ENCODE results near the gene MTMR12.
"Not testable (repeated sequence)": the region's sequence is repeated elsewhere in the genome, so short reads cannot be mapped to it uniquely, and the experiment has no call there.

MTMR12 gene

GRCh38 chr5:32298059-32298415, 14.7 kb downstream of the MTMR12 start:
- 93 to 97% methylated on average over 5 of the region's 5 CpGs for WGBS, 2 experiments (ENCODE audit: insufficient coverage in 2 of 2)
- Histone ChIP-seq H3K9me3 (ENCODE audit: control insufficient read depth, low read length) (no peaks in the 10 kb centered on the region), H3K4me1 (ENCODE audit: control insufficient read depth, insufficient read depth, low read length, poor library complexity, severe bottlenecking) (no peaks in the 10 kb centered on the region), H3K27ac (ENCODE audit: low read depth, low read length, severe bottlenecking) (no peak overlapping the region), H3K36me3 (ENCODE audit: control insufficient read depth, insufficient read depth, low read length) (peaks cover 29% of the 10 kb centered on the region), H3K4me3 (ENCODE audit: extremely low read depth, insufficient read depth, low read length, poor library complexity, severe bottlenecking) (no peak overlapping the region)

- no peak overlapping the region for H3K4me3 ChIP-seq (ENCODE audit: extremely low read depth, insufficient read depth, low read length, poor library complexity, severe bottlenecking)
These were observed 15.3 kb downstream of the MTMR12 start for GRCh38 chr5:32297181-32298058.

GRCh38 chr5:32295966-32296772, 16.6 kb downstream of the MTMR12 start:
- not testable (repeated sequence) for H3K9me3 ChIP-seq (ENCODE audit: control insufficient read depth, low read length); H3K27ac ChIP-seq (ENCODE audit: low read depth, low read length, severe bottlenecking); H3K4me1 ChIP-seq (ENCODE audit: control insufficient read depth, insufficient read depth, low read length, poor library complexity, severe bottlenecking); H3K4me3 ChIP-seq (ENCODE audit: extremely low read depth, insufficient read depth, low read length, poor library complexity, severe bottlenecking)
- H3K36me3 ChIP-seq (ENCODE audit: control insufficient read depth, insufficient read depth, low read length), result peaks cover 35% of the 10 kb centered on the region
- 93 to 96% methylated on average over 5 to 7 of the region's 9 CpGs for WGBS, 2 experiments (ENCODE audit: insufficient coverage in 2 of 2)

More at GRCh38 chr5:32297181-32298058, 15.3 kb downstream of the MTMR12 start:
- Histone ChIP-seq H3K27ac (ENCODE audit: low read depth, low read length, severe bottlenecking) (no peak overlapping the region), H3K4me1 (ENCODE audit: control insufficient read depth, insufficient read depth, low read length, poor library complexity, severe bottlenecking) (no peaks in the 10 kb centered on the region), H3K9me3 (ENCODE audit: control insufficient read depth, low read length) (no peaks in the 10 kb centered on the region), H3K36me3 (ENCODE audit: control insufficient read depth, insufficient read depth, low read length) (peaks cover 29% of the 10 kb centered on the region)
- 100% methylated on average over 2 of the region's 2 CpGs; no CpG with 5 or more reads in 1 of the 2 experiments for WGBS, 2 experiments (ENCODE audit: insufficient coverage in 2 of 2)

DNA sequence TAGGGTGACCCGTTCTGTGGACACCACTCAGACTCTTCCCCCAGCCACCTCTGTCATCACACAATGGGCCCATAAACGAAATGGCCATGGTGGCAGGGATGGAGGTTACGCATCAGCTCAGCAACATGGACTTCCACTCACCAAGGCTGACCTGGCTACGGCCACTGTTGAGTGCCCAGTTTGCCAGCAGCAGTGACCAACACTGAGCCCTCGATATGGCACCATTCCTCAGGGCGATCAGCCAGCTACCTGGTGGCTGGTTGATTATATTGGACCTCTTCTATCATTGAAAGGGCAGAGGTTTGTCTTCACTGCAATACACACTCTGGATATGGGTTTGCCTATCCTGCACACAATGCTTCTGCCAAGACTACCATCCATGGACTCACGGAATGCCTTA, 21.1 kb downstream of the MTMR12 start:
- 91 to 98% methylated on average over 6 of the region's 7 CpGs for WGBS, 2 experiments (ENCODE audit: insufficient coverage in 2 of 2)
- no peak overlapping the region for H3K27ac ChIP-seq (ENCODE audit: low read depth, low read length, severe bottlenecking)
- no peaks in the 10 kb centered on the region for H3K4me1 ChIP-seq (ENCODE audit: control insufficient read depth, insufficient read depth, low read length, poor library complexity, severe bottlenecking)
- peaks cover 35% of the 10 kb centered on the region for H3K36me3 ChIP-seq (ENCODE audit: control insufficient read depth, insufficient read depth, low read length)
- no peaks in the 10 kb centered on the region for H3K9me3 ChIP-seq (ENCODE audit: control insufficient read depth, low read length)
- no peak overlapping the region for H3K4me3 ChIP-seq (ENCODE audit: extremely low read depth, insufficient read depth, low read length, poor library complexity, severe bottlenecking)

DNA sequence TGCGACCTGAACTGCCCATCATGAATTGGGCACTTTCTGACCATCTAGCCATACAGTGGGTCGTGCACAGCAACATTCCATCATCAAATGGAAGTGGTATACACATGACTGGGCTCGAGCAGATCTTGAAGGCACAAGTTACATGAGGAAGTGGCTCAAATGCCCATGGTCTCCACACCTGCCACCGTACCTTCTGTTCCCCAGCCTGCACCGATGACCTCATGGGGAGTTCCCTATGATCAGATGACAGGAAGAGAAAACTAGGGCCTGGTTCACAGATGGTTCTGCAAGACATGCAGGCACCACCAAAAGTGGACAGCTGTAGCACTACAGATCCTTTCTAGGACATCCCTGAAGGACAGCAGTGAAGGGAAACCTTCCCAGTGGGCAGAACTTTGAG, 21.8 kb downstream of the MTMR12 start:
- H3K4me3 ChIP-seq (ENCODE audit: extremely low read depth, insufficient read depth, low read length, poor library complexity, severe bottlenecking), result no peak overlapping the region
- WGBS, 2 experiments (ENCODE audit: insufficient coverage in 2 of 2), result 96 to 97% methylated on average over 5 of the region's 5 CpGs
- H3K36me3 ChIP-seq (ENCODE audit: control insufficient read depth, insufficient read depth, low read length), result peaks cover 30% of the 10 kb centered on the region
- no peaks in the 10 kb centered on the region for H3K9me3 ChIP-seq (ENCODE audit: control insufficient read depth, low read length)
- H3K4me1 ChIP-seq (ENCODE audit: control insufficient read depth, insufficient read depth, low read length, poor library complexity, severe bottlenecking), result no peaks in the 10 kb centered on the region
- no peak overlapping the region for H3K27ac ChIP-seq (ENCODE audit: low read depth, low read length, severe bottlenecking)

DNA sequence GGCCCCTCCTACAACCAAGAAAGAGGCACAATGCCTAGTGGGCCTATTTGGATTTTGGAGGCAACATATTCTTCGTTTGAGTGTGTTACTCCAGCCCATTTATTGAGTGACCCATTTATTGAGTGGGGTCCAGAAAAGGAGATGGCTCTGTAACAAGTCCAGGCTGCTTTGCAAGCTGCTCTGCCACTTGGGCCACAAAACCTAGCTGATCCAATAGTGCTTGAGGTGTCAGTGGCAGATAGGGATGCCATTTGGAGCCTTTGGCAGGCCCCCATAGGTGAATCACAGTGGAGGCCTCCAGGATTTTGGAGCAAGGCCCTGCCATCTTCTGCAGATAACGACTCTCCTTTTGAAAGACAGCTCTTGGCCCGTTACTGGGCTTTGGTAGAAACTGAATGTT, 22.2 kb downstream of the MTMR12 start:
- peaks cover 25% of the 10 kb centered on the region for H3K36me3 ChIP-seq (ENCODE audit: control insufficient read depth, insufficient read depth, low read length)
- H3K4me1 ChIP-seq (ENCODE audit: control insufficient read depth, insufficient read depth, low read length, poor library complexity, severe bottlenecking); H3K9me3 ChIP-seq (ENCODE audit: control insufficient read depth, low read length); H3K4me3 ChIP-seq (ENCODE audit: extremely low read depth, insufficient read depth, low read length, poor library complexity, severe bottlenecking); H3K27ac ChIP-seq (ENCODE audit: low read depth, low read length, severe bottlenecking): not testable (repeated sequence)
- 90 to 94% methylated on average over 2 to 3 of the region's 3 CpGs for WGBS, 2 experiments (ENCODE audit: insufficient coverage in 2 of 2)

- peaks cover 20% of the 10 kb centered on the region for H3K36me3 ChIP-seq (ENCODE audit: control insufficient read depth, insufficient read depth, low read length)
- H3K27ac ChIP-seq (ENCODE audit: low read depth, low read length, severe bottlenecking); H3K9me3 ChIP-seq (ENCODE audit: control insufficient read depth, low read length); H3K4me1 ChIP-seq (ENCODE audit: control insufficient read depth, insufficient read depth, low read length, poor library complexity, severe bottlenecking); H3K4me3 ChIP-seq (ENCODE audit: extremely low read depth, insufficient read depth, low read length, poor library complexity, severe bottlenecking): not testable (repeated sequence)
- no CpG with 5 or more reads among the region's 1 CpG for WGBS, 2 experiments (ENCODE audit: insufficient coverage in 2 of 2)
These were observed 22.8 kb downstream of the MTMR12 start for GRCh38 chr5:32289986-32290385.

- H3K36me3 ChIP-seq (ENCODE audit: control insufficient read depth, insufficient read depth, low read length); H3K4me1 ChIP-seq (ENCODE audit: control insufficient read depth, insufficient read depth, low read length, poor library complexity, severe bottlenecking); H3K27ac ChIP-seq (ENCODE audit: low read depth, low read length, severe bottlenecking); H3K9me3 ChIP-seq (ENCODE audit: control insufficient read depth, low read length); H3K4me3 ChIP-seq (ENCODE audit: extremely low read depth, insufficient read depth, low read length, poor library complexity, severe bottlenecking): not testable (repeated sequence)
- 20% methylated on average over 1 of the region's 3 CpGs; no CpG with 5 or more reads in 1 of the 2 experiments for WGBS, 2 experiments (ENCODE audit: insufficient coverage in 2 of 2)
These were observed 24.6 kb downstream of the MTMR12 start for GRCh38 chr5:32288135-32288534.

DNA sequence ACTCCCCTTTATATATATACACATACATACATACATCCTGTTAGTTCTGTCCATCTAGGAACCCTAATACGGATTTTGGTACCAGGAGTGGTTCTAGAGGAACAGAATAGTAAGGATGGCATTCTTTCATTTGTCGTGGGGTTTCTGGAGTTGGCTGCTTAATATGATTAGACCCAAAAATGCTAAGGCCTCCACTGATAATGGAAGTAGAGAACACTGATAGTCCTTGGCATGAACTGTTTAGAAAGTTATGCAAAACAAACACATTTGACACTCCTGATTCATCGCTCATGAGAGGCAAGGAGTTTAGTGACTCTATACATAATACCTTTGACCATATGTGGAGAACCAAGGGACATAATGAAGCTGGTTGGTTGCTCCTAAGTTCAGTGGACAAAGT, 25.2 kb downstream of the MTMR12 start:
- H3K27ac ChIP-seq (ENCODE audit: low read depth, low read length, severe bottlenecking); H3K9me3 ChIP-seq (ENCODE audit: control insufficient read depth, low read length); H3K4me1 ChIP-seq (ENCODE audit: control insufficient read depth, insufficient read depth, low read length, poor library complexity, severe bottlenecking); H3K36me3 ChIP-seq (ENCODE audit: control insufficient read depth, insufficient read depth, low read length); H3K4me3 ChIP-seq (ENCODE audit: extremely low read depth, insufficient read depth, low read length, poor library complexity, severe bottlenecking): not testable (repeated sequence)
- 100% methylated on average over 2 of the region's 3 CpGs; no CpG with 5 or more reads in 1 of the 2 experiments for WGBS, 2 experiments (ENCODE audit: insufficient coverage in 2 of 2)

DNA sequence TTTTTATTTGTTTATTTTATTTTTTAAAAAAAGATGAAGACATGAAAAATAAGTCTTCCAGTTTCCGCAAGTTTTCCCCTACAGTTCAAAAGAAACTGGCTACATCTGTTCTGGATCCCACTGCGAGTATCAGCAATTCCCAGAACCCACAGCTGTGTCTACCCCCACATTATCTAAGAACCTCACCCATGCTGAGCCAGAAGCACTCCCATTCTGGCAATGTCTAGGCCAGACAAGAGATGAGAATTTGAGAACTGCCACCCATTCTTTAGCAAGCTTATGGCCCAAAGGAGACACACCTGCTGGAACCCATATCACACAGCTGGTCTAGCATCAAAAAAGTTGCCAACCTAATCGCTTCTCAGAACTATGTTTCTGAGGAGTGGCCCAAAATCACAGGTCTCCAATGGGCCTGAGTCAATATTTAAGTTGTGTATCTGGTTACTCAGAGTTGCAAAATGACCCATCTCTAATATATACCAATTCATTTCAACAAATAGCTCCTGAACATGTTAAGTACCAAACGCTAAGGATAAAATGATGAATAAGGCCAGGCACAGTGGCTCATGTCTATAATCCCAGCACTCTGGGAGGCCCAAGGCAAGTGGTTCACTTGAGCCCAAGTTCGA, 27.1 kb downstream of the MTMR12 start:
- H3K9me3 ChIP-seq (ENCODE audit: control insufficient read depth, low read length), result no peaks in the 10 kb centered on the region
- 67 to 94% methylated on average over 2 to 3 of the region's 5 CpGs for WGBS, 2 experiments (ENCODE audit: insufficient coverage in 2 of 2)
- H3K4me3 ChIP-seq (ENCODE audit: extremely low read depth, insufficient read depth, low read length, poor library complexity, severe bottlenecking), result no peak overlapping the region
- no peak overlapping the region for H3K27ac ChIP-seq (ENCODE audit: low read depth, low read length, severe bottlenecking)
- peaks cover 4% of the 10 kb centered on the region for H3K36me3 ChIP-seq (ENCODE audit: control insufficient read depth, insufficient read depth, low read length)
- no peaks in the 10 kb centered on the region for H3K4me1 ChIP-seq (ENCODE audit: control insufficient read depth, insufficient read depth, low read length, poor library complexity, severe bottlenecking)
